GM10266 (cell line): Measurements from ENCODE around the gene TMED4.
A peak's percentile ranks its signal among the peaks of the same experiment; 100 is the strongest.

Experiments used
- DNase-seq: peaks from one replicate; pipeline ENCODE4 v3.0.0; 2012; ENCODE audit errors: extremely low spot score
- CTCF ChIP-seq: IDR thresholded peaks from 2 replicates; pipeline ENCODE4 v1.5.1; 2012; ENCODE audit warnings: mild to moderate bottlenecking, low read depth; ENCODE audit not compliant: control insufficient read depth, insufficient read depth; ENCODE audit errors: missing control alignments

The TMED4 gene

DNA sequence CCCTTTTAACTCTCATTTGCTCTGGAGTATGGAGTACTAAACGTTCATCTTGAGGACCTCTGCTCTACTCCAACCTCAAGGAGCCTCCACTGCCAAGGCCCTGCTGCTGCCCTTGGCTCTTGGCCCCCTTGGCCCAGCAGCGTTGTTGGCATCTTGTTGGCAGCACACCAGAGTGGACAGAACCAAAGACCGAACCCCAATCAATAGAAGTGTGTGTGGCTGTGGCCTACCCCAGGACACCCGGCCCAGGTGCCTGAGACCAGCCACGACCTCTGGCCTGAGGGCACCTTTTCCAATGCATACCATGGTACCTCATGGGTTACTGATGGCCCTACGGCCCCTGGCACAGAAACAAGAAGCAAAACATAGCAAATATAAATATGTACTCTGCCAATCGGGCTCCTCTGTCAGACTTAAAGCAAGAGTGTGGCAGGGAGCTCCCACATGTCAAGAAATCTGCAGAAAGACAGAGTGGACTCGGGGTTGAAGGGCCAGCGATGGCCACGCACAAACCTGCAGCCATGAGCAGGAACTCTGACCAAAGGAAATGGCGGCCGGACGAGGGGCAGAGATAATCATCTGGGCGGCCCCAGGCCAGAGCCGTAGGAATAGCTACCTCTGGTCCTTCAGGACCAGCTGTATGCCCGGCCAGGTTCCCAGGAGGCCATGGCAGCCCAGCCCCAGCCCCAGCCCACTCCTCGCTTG lies 43.8 kb downstream of the TMED4 start:
- TF ChIP-seq CTCF = no peak
- no peak for DNase-seq

- DNase-seq = no peak
- TF ChIP-seq CTCF = no peak
Observed at GRCh38 chr7:44537442-44537841, 44.6 kb downstream of the TMED4 start.

- TF ChIP-seq CTCF = no peak
- no peak for DNase-seq
Observed at GRCh38 chr7:44536090-44536489, 45.9 kb downstream of the TMED4 start.

DNA sequence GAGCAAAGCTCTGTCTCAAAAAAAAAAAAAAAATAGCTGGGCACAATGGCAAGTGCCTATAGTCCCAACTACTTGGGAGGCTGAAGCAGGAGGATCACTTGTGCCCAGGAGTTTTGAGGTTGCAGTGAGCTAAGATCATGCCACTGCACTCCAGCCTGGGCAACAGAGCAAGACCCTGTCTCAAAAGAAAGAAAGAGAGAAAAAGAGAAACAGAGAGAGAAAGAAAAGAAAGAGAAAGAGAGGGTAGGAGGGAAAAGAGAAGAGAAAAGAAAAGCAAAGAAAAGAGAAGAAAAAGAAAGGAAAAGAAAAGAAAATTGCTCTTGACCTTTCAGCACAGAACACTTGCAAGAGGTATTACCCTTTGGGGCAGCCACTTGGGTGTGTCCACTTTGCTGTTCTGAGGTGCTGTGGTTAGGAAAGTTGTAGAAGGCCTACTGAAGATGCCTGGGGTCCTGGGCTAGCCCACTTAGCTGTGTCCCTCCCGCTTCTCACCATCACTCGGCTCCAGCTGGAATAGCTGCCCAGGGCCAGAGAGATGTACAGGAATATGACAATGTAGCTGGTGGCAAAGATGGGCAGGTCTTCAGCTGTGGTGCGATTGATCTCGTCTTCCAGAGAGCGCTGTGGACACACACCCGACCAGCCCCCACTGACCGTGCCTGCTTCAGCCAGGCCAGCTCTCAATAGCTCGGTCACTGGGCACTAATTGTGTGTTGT lies 46.5 kb downstream of the TMED4 start:
- DNase-seq = no peak
- no peak for TF ChIP-seq CTCF

DNA sequence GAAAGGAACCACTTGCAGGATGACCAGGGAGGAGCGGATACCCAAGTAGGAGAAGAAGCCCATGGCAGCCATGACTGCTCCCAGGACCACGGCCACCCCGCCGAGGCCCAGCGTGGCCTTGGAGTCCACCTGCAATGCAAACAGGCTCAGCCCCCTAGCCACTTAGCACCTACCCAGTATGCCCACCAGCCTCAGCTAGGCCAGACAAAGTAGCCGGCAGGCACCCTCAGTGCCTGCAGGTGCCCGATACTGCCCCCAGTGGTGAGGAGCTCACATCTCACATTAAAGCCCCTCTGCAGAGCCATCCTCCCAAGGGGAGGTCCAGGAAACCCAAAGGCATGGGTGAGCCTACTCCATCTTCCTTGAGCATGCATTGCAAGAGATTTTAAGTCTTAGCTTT lies 47.5 kb downstream of the TMED4 start:
- peak; percentile 58 for TF ChIP-seq CTCF
- DNase-seq = peak; percentile 80

DNA sequence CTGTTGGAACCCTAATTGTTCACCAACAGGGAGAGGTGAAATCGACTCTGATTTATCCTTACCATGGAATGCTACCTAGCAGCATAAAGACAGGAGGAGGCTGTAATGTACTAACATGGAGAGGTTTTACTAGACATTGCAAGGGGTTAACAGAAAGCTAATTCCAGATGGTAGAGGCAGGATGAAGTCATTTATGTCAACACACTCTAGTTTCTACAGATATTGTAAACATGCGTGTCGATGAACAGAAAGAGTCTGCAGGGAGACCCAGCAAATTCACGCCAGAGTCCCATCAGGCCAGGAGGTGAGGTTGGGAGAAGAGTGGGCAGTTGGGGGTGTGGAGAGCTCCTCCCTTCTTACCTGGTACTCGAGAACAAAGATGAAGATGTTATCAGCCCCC lies 47.9 kb downstream of the TMED4 start:
- no peak for TF ChIP-seq CTCF

More for the DNA sequence above, 47.9 kb downstream of the TMED4 start:
- DNase-seq = no peak
